ENCODE results near the gene TEX35.

DNA sequence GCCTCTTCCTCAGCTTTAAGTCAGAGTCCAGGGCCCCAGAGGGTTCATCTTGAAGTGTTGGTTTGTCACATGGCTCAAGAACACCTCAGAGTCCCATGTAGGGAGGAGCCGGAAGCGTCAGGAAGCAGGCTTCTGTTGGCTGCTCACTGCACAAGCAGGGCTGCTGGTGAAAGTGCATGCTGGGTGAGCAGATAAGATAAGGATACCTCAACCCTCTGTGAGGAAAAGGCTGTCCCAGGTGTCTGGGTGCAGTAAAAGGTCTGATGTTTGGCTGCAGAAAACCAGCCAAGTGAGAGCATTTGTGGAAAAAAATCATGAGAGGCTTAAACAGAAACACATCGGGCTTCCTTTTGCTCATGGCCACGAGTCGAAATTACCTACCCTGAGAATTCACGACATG, 6.2 kb upstream of the TEX35 start:
- TF ChIP-seq EP300 (IDR thresholded peaks at IDR 0.05) = no peak
- no peak for TF ChIP-seq POLR2A (IDR thresholded peaks at IDR 0.05)

Data from ovary (tissue), 1 donor.